ENCODE results near the gene IRAK1BP1. TPM values are rescaled to one million over a fixed set of nuclear protein-coding genes. Genes with fewer than 3 reads are reported as not detected.

The IRAK1BP1 gene
- total RNA-seq, 4 donors from 2014 or later = 3.6 to 11.6 (median 8.2) TPM

- 37 to 47% methylated on average over 2 of the region's 2 CpGs for WGBS, 2 donors
- no peaks in the 10 kb centered on the region for H3K27me3 ChIP-seq
- H3K36me3 ChIP-seq = no peaks in the 10 kb centered on the region
- H3K9me3 ChIP-seq = peaks cover 0 to 6% (median 0%) of the 10 kb centered on the region in 4 donors
- H3K4me3 ChIP-seq = no peak overlapping the region
- peaks cover 0 to 4% (median 0%) of the 10 kb centered on the region in 4 donors for H3K4me1 ChIP-seq
- H3K27ac ChIP-seq = no peak overlapping the region
- TF ChIP-seq EP300 (IDR thresholded peaks at IDR 0.05) = no peak
- no peak for TF ChIP-seq POLR2A (IDR thresholded peaks at IDR 0.05)
- TF ChIP-seq, protein P1, sequence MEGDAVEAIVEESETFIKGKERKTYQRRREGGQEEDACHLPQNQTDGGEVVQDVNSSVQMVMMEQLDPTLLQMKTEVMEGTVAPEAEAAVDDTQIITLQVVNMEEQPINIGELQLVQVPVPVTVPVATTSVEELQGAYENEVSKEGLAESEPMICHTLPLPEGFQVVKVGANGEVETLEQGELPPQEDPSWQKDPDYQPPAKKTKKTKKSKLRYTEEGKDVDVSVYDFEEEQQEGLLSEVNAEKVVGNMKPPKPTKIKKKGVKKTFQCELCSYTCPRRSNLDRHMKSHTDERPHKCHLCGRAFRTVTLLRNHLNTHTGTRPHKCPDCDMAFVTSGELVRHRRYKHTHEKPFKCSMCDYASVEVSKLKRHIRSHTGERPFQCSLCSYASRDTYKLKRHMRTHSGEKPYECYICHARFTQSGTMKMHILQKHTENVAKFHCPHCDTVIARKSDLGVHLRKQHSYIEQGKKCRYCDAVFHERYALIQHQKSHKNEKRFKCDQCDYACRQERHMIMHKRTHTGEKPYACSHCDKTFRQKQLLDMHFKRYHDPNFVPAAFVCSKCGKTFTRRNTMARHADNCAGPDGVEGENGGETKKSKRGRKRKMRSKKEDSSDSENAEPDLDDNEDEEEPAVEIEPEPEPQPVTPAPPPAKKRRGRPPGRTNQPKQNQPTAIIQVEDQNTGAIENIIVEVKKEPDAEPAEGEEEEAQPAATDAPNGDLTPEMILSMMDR (IDR thresholded peaks at IDR 0.05) = no peak
- DNase-seq (ENCODE audit: low spot score in 2 of 2) = no peak
These were observed 5.8 kb upstream of the IRAK1BP1 start for GRCh38 chr6:78861509-78861908.

DNA sequence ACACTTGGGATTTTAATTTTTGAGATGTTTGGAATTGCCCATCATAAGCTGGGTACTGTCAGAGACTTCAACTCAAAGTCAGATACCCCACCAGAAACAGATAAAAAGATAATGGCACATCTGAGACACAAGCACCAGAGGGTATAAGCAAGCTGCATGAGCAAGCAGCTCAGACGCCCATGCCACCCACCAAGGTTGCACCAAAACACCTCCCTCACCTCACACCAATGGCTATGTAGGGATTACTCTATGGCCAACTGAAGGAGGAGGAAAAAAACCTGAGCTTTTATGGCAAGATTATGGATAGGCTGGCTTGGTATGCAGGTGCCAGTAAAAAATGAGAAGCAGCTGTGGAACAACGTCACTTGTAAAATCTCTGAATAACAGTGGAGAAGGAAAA, 3.8 kb upstream of the IRAK1BP1 start:
- TF ChIP-seq, protein P1 (IDR thresholded peaks at IDR 0.05) = no peak
- no peak for TF ChIP-seq POLR2A (IDR thresholded peaks at IDR 0.05)
- TF ChIP-seq EP300 (IDR thresholded peaks at IDR 0.05) = no peak

DNA sequence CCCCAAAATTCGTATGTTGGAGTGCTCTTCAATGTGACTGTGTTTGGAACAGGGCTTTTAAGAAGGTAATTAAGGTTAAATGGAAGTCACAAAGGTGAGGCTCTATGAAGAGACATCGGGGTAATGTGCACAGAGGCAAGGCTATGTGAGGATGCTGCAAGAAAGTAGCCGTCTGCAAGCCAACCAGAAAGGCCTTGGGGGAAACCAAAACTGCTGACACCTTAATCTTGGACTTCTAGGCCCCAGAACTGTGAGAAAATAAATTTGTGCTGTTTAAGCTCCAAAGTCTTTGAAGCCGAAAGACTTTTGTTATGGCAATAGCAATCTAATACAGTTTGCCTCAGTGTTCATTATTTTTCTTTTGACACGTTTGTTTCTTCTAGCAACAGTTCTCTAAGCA, 2.4 kb upstream of the IRAK1BP1 start:
- no peaks in the 10 kb centered on the region for H3K36me3 ChIP-seq

More for the DNA sequence above, 3.8 kb upstream of the IRAK1BP1 start:
- H3K4me3 ChIP-seq = no peak overlapping the region
- H3K9me3 ChIP-seq = peaks cover 0 to under 1% (median 0%) of the 10 kb centered on the region in 4 donors
- WGBS, 2 donors = 75 to 81% methylated on average over 2 of the region's 2 CpGs
- no peaks in the 10 kb centered on the region for H3K27me3 ChIP-seq
- H3K27ac ChIP-seq = no peak overlapping the region
- no peak for DNase-seq (ENCODE audit: low spot score in 2 of 2)
- peaks cover 0 to 13% (median 0%) of the 10 kb centered on the region in 4 donors for H3K4me1 ChIP-seq
- no peaks in the 10 kb centered on the region for H3K36me3 ChIP-seq

GRCh38 chr6:78867020-78867369, 356 bp upstream of the IRAK1BP1 start:
- H3K27ac ChIP-seq = peak overlapping the region in 3 of 4 donors; percentile 44 to 75 (median 73)
- 2 to 8% methylated on average over 13 of the region's 13 CpGs for WGBS, 2 donors
- H3K27me3 ChIP-seq = no peaks in the 10 kb centered on the region
- no peaks in the 10 kb centered on the region for H3K9me3 ChIP-seq
- H3K4me3 ChIP-seq = peak overlapping the region; percentile 71 to 83 (median 77)
- TF ChIP-seq, protein P1 (IDR thresholded peaks at IDR 0.05) = no peak
- TF ChIP-seq EP300 (IDR thresholded peaks at IDR 0.05) = no peak
- TF ChIP-seq POLR2A (IDR thresholded peaks at IDR 0.05) = no peak
- H3K4me1 ChIP-seq = peaks cover 0 to 17% (median 0%) of the 10 kb centered on the region in 4 donors
- no peak for DNase-seq (ENCODE audit: low spot score in 2 of 2)
- H3K36me3 ChIP-seq = peaks cover 0 to 14% (median 0%) of the 10 kb centered on the region in 3 donors

More for the DNA sequence above, 2.4 kb upstream of the IRAK1BP1 start:
- no peak for TF ChIP-seq EP300 (IDR thresholded peaks at IDR 0.05)
- TF ChIP-seq, protein P1 (IDR thresholded peaks at IDR 0.05) = no peak
- no peak for TF ChIP-seq POLR2A (IDR thresholded peaks at IDR 0.05)
- WGBS, 2 donors = 87 to 88% methylated on average over 5 of the region's 5 CpGs
- Histone ChIP-seq H3K27me3 (no peaks in the 10 kb centered on the region), H3K4me1 (peaks cover 0 to 17% (median 0%) of the 10 kb centered on the region in 4 donors), H3K9me3 (no peaks in the 10 kb centered on the region), H3K27ac (no peak overlapping the region), H3K4me3 (no peak overlapping the region)
- DNase-seq (ENCODE audit: low spot score in 2 of 2) = no peak

DNA sequence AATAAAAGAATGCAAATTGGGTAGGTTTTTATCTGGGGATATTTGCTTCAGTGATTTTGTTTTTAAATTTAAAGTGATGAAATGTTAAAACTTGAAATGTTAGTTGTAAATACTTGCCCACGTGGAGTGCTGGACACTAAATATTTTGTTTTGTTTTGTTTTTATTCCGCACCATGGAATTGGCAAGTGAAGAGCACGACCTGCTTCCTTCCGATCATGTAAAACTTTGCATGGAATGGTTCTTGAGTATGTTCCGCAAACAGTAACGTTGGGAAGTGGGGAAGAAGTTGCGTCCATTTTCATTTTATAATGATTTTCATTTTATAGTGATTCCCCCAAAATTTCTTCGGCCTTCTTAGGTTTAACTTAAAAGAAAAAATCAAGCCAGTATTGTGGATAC, 765 bp downstream of the IRAK1BP1 start:
- H3K27me3 ChIP-seq = no peaks in the 10 kb centered on the region
- peaks cover 0 to 16% (median 0%) of the 10 kb centered on the region in 3 donors for H3K36me3 ChIP-seq
- peak overlapping the region; percentile 71 to 83 (median 77) for H3K4me3 ChIP-seq
- WGBS, 2 donors = 32 to 39% methylated on average over 8 of the region's 8 CpGs
- peaks cover 0 to 17% (median 0%) of the 10 kb centered on the region in 4 donors for H3K4me1 ChIP-seq
- H3K27ac ChIP-seq = peak overlapping the region in 1 of 4 donors; percentile 73
- TF ChIP-seq POLR2A (IDR thresholded peaks at IDR 0.05) = no peak
- no peak for TF ChIP-seq EP300 (IDR thresholded peaks at IDR 0.05)
- TF ChIP-seq, protein P1 (IDR thresholded peaks at IDR 0.05) = no peak
- H3K9me3 ChIP-seq = no peaks in the 10 kb centered on the region
- no peak for DNase-seq (ENCODE audit: low spot score in 2 of 2)
